ENCODE measurements around the gene TOX3. TPM values are rescaled to one million over a fixed set of nuclear protein-coding genes. Genes with fewer than 3 reads are reported as not detected.

TOX3 gene
- total and polyA plus RNA-seq, 4 donors: 1.3 to 3.5 (median 2.4) TPM

GRCh38 chr16:52440248-52440647, 106.7 kb downstream of the TOX3 start:
- peaks cover 4 to 16% (median 5%) of the 10 kb centered on the region in 4 donors for H3K36me3 ChIP-seq (ENCODE audit: control insufficient read depth in 4 of 4, insufficient read depth in 3 of 4, low read depth in 1 of 4, low read length in 3 of 4)

GRCh38 chr16:52439750-52440149, 107.2 kb downstream of the TOX3 start:
- 93% methylated on average over 5 of the region's 5 CpGs for WGBS
- H3K9me3 ChIP-seq (ENCODE audit: control insufficient read depth in 4 of 4, low read length in 3 of 4): no peaks in the 10 kb centered on the region
- H3K27ac ChIP-seq (ENCODE audit: low read depth in 1 of 2, low read length in 2 of 2): no peak overlapping the region
- no peak overlapping the region for H3K9ac ChIP-seq (ENCODE audit: low read depth in 1 of 2, low read length in 2 of 2)
- peaks cover 0 to 4% (median 0%) of the 10 kb centered on the region in 4 donors for H3K4me1 ChIP-seq (ENCODE audit: control insufficient read depth in 4 of 4, insufficient read depth in 4 of 4, low read length in 3 of 4)
- TF ChIP-seq NR2F2 (IDR thresholded peaks at IDR 0.05) (no peak), FOXA2 (IDR thresholded peaks at IDR 0.05) (no peak), TAF1 (conservative IDR thresholded peaks at IDR 0.05) (no peak), EGR1 (IDR thresholded peaks at IDR 0.05; ENCODE audit: low read depth in 2 of 2) (no peak), JUND (IDR thresholded peaks at IDR 0.05) (no peak), ZBTB33 (IDR thresholded peaks at IDR 0.05) (no peak), FOXA1 (IDR thresholded peaks at IDR 0.05) (no peak), SP1 (IDR thresholded peaks at IDR 0.05) (no peak), MAX (IDR thresholded peaks at IDR 0.05) (no peak), HNF4G (IDR thresholded peaks at IDR 0.05) (no peak), HNF4A (conservative IDR thresholded peaks at IDR 0.05) (no peak), RAD21 (IDR thresholded peaks at IDR 0.05) (no peak), YY1 (IDR thresholded peaks at IDR 0.05) (no peak)
- TF ChIP-seq, protein P1, sequence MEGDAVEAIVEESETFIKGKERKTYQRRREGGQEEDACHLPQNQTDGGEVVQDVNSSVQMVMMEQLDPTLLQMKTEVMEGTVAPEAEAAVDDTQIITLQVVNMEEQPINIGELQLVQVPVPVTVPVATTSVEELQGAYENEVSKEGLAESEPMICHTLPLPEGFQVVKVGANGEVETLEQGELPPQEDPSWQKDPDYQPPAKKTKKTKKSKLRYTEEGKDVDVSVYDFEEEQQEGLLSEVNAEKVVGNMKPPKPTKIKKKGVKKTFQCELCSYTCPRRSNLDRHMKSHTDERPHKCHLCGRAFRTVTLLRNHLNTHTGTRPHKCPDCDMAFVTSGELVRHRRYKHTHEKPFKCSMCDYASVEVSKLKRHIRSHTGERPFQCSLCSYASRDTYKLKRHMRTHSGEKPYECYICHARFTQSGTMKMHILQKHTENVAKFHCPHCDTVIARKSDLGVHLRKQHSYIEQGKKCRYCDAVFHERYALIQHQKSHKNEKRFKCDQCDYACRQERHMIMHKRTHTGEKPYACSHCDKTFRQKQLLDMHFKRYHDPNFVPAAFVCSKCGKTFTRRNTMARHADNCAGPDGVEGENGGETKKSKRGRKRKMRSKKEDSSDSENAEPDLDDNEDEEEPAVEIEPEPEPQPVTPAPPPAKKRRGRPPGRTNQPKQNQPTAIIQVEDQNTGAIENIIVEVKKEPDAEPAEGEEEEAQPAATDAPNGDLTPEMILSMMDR (IDR thresholded peaks at IDR 0.05; ENCODE audit: low read depth, low read length, missing input control): no peak
- peaks cover 2 to 16% (median 5%) of the 10 kb centered on the region in 4 donors for H3K36me3 ChIP-seq (ENCODE audit: control insufficient read depth in 4 of 4, insufficient read depth in 3 of 4, low read depth in 1 of 4, low read length in 3 of 4)
- no peaks in the 10 kb centered on the region for H3K27me3 ChIP-seq (ENCODE audit: control insufficient read depth in 4 of 4, insufficient read depth in 4 of 4, low read length in 3 of 4)
- DNase-seq (ENCODE audit: low spot score): no peak
- no peak overlapping the region for H3K4me3 ChIP-seq (ENCODE audit: low read depth in 1 of 3, low read length in 3 of 3)

More at GRCh38 chr16:52440248-52440647, 106.7 kb downstream of the TOX3 start:
- H3K27ac ChIP-seq (ENCODE audit: low read depth in 1 of 2, low read length in 2 of 2): no peak overlapping the region
- H3K4me1 ChIP-seq (ENCODE audit: control insufficient read depth in 4 of 4, insufficient read depth in 4 of 4, low read length in 3 of 4): peaks cover 0 to 4% (median under 1%) of the 10 kb centered on the region in 4 donors
- H3K4me3 ChIP-seq (ENCODE audit: low read depth in 1 of 3, low read length in 3 of 3): no peak overlapping the region
- H3K9ac ChIP-seq (ENCODE audit: low read depth in 1 of 2, low read length in 2 of 2): no peak overlapping the region
- WGBS: 93% methylated on average over 2 of the region's 2 CpGs
- TF ChIP-seq JUND (IDR thresholded peaks at IDR 0.05) (no peak), FOXA1 (IDR thresholded peaks at IDR 0.05) (no peak), REST (IDR thresholded peaks at IDR 0.05) (no peak), HNF4G (IDR thresholded peaks at IDR 0.05) (no peak), NR2F2 (IDR thresholded peaks at IDR 0.05) (no peak), TAF1 (conservative IDR thresholded peaks at IDR 0.05) (no peak), MAX (IDR thresholded peaks at IDR 0.05) (no peak), HNF4A (conservative IDR thresholded peaks at IDR 0.05) (no peak)
- TF ChIP-seq, protein P2, sequence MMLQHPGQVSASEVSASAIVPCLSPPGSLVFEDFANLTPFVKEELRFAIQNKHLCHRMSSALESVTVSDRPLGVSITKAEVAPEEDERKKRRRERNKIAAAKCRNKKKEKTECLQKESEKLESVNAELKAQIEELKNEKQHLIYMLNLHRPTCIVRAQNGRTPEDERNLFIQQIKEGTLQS (IDR thresholded peaks at IDR 0.05): no peak
- DNase-seq (ENCODE audit: low spot score): no peak
- no peaks in the 10 kb centered on the region for H3K27me3 ChIP-seq (ENCODE audit: control insufficient read depth in 4 of 4, insufficient read depth in 4 of 4, low read length in 3 of 4)
- H3K9me3 ChIP-seq (ENCODE audit: control insufficient read depth in 4 of 4, low read length in 3 of 4): no peaks in the 10 kb centered on the region

Data from liver (tissue), 9 donors.